T-helper 1 cell treated with Interleukin-12 subunit alpha and Interleukin-12 subunit beta and Interleukin-4 antibody, amounts not matched to agents 30 ng/mL and 1 ng/mL, for 36 hours (primary cell): ENCODE results near the gene SCN4B. TPM values are rescaled to one million over a fixed set of nuclear protein-coding genes. Genes with fewer than 3 reads are reported as not detected.
"Not testable (repeated sequence)": the region's sequence is repeated elsewhere in the genome, so short reads cannot be mapped to it uniquely, and the experiment has no call there.

Experiments
- intact Hi-C: fragments of 100-400 bp; cut with micrococcal nuclease; formaldehyde crosslinking; loops from one replicate; pipeline ENCODE4 v1.15.1; 2024
- total RNA-seq: library from RNA; stranded (reverse); gene quantifications from 2 replicates; pipeline ENCODE4 v1.2.3, GENCODE V29; 2022

SCN4B gene, protein sequence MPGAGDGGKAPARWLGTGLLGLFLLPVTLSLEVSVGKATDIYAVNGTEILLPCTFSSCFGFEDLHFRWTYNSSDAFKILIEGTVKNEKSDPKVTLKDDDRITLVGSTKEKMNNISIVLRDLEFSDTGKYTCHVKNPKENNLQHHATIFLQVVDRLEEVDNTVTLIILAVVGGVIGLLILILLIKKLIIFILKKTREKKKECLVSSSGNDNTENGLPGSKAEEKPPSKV
- 0.17 and 0.29 TPM in 2 replicates for total RNA-seq

DNA sequence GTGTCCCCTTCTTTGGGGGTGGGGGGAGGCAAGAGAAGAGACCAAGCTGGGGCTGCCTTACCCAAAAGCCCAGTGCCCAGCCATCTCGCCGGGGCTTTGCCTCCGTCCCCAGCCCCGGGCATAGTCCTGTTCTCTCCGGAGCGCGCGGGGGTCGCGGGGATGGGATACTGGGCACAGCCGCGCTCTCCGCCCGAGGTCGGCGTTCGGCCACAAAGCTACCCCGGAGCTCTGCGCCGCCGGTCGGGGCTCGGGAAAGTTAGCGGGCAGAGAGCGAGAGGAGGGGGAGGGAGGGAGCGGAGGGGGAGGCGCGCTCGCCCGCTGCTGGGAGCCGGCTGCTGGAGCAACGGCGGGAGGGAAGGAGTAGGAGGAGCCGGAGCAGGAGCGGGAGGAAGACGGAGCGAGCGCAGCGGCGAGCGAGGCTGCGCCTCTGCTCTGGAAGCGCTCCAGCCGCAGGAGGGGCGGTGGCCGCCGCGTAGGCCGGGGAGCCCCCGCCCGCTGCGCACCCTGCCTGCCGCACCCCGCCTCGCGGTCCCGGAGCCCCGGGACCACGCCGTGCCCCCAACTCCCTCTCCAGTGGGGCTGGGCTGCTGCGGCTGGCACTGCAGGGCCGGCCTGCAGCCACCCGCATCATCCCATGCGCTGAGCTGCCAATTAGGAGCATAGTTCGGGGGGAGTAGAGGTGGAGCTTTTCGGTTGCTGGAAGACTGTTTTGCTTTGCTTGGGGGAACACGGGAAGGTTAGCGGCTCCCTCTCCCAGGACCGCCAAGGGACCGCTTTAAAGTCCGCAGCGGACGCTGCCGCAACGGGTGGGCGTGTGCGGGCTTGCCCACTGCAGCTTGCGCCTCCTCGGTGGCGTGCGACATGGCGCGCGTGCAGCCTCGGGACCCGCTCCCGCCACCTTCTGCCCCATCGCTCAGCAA is at the start of gene SCN4B:
SCN4B (minus strand) TSS at position 272 of the 920 bp plus-strand sequence; CDS start at position 122, 150 bp downstream.
- intact Hi-C loops, result no loop called here

DNA sequence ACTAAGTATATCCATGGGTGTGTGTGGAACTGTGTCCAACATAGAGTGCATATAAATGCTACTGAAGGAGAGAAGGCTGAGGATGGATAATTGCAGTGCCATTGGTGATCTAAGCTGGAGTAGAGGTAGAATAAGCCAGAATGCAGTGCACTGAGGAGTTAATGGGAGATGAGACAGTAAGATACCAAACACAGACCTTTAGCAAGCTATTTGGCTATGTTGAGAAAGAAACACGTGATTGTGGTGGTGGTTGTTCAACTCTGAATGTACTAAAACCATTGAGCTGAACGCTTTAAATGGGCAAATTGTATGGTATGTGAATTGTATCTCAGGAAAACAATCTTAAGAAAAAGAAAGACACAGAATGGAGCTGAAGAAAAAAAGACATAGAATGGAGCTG is 49.3 kb upstream of the SCN4B start:
- intact Hi-C loops, result loop anchor here (1.0 to 5.0 kb wide), 5 partner anchors 15 to 240 kb away; partner anchors contain the start of gene MPZL3

DNA sequence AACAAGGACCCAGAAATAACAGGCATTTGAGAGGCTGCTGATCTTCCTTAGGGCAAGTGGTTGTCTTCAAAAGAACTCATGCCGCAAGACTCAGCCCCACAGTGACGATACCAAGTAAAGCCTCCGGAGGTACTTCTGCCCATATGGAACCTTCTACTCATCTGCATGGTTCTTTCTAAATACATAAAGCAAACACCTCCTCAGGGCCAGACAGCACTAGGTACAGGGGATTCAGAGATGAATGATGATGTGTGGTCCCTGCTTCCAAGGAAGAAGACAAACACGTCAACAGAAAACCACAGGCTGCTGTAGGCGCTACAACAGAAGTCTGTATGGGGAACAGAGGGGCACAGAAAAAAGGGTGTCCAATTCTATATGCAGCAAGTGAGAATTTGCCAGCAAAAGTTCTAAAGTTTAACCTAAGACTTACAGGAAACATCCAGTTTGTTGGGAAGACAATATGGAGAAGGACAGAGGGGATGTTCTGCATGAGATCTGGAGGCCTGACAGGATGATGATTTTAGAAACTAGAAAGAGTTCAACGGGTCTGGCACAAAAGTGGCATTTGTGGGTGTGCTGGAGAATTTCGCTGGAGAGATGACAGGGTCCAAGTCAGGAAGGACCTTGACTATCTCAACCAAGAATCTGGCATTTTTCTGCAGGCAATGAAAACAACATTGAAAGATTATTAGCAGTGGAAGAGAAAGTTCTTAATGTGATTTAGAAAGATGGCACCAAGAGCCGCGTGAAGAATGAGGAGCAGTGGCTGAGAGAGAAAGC is 48.5 kb upstream of the SCN4B start:
- intact Hi-C loops, result loop anchor here (5.0 kb wide), 1 partner anchor 241 kb away; no protein-coding TSS in a partner anchor

DNA sequence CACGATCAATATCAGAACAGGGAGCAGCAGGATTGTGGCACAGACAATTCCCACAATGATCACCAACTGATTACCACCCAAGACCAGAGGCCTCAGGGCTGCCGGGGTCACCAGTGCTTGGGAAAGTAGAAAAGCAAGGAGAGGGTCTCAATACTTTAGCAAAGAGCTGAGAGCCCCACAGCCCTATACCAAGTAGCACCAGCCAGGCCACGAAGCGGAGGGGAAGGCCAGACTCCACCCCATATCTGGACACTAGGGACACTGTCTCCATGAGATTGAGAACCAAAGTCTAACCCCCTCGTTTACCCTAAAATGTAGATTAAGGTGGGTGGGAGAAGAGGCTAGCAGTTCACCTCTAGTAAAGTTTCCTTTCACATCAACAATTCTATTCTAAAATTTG is 47.9 kb upstream of the SCN4B start:
- intact Hi-C loops, result loop anchor here (5.0 kb wide), 1 partner anchor 242 kb away; no protein-coding TSS in a partner anchor

DNA sequence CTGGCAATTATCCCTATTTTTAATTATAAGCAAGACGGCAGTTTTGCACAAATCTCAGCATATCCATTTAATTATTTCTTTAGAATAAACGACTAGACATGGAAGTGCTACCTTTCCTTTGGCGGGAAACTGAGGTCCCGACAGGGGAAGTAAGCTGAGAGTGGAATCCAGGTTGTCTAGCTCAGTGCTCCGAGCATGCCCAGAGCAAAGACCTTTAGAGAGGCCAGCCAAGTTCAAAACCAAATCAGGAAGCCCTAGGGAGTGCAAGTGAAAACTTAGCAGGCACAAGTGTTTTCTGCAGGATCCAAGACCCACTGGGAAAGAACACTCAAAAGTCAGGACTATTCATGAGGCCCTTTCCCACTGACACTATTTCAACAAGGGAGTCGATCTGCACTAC is 46.5 kb upstream of the SCN4B start:
- intact Hi-C loops, result loop anchor here (2.0 kb wide), 2 partner anchors 146 to 368 kb away; partner anchors contain the start of gene CD3G

DNA sequence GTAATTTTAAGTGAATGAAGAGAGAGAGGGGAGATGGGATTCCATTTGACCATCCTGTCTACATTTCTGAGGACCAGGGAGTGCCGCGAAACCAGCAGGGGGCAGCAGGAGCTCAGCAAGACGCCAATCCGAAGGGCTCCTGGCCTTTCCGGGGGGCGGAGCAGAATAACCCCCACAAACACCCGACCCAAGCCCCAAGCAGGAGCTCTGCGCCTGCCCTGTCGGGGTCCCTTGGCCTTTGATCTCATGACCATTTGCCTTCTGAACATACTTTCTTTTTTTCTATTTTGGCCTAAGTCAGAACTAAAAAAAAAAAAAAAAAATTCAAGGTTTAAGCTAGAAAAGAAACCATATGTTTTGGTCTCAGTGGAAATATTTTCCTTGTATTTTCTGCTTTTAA is 45.7 kb upstream of the SCN4B start:
- intact Hi-C loops, result loop anchor here (1.0 to 2.0 kb wide), 7 partner anchors 53 to 368 kb away; partner anchors contain the start of gene CD3G

DNA sequence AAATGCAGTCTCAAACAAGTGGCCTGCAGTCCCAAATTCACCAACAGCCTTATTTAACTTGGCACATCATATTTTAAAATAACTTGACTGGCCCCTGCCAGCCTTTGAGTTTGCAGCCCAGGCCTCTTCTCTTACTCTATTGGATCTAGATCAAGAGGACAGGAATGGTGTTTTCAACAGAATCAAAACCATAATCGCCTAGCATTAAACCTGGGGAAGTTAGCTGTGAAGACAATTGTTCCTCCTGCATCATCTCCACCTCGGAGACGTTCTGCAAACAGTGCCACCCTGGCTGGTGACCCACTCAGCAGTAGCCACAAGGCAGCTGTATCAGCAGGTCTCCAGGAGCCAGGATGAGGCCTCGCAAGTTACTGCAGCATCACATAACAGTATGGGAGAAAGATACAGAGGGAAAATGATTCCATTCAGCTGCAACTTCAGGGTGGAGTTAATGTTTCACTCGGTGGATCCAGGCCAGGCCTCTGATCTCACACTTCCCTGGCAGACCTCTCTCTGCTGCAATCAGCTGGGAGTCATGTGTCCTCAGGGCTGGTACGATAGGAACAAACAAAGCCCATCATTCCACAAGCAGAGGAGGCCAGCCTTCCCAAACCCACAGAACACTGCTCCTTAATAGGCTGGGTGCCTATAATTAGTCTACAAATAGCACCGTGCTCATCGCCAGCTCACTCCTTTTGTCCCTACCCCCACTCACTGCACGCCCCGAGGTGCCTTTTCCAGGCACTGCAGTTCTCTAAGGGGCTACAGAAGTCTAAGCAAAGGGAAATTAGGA is 42.4 kb upstream of the SCN4B start:
- intact Hi-C loops, result no loop called here

DNA sequence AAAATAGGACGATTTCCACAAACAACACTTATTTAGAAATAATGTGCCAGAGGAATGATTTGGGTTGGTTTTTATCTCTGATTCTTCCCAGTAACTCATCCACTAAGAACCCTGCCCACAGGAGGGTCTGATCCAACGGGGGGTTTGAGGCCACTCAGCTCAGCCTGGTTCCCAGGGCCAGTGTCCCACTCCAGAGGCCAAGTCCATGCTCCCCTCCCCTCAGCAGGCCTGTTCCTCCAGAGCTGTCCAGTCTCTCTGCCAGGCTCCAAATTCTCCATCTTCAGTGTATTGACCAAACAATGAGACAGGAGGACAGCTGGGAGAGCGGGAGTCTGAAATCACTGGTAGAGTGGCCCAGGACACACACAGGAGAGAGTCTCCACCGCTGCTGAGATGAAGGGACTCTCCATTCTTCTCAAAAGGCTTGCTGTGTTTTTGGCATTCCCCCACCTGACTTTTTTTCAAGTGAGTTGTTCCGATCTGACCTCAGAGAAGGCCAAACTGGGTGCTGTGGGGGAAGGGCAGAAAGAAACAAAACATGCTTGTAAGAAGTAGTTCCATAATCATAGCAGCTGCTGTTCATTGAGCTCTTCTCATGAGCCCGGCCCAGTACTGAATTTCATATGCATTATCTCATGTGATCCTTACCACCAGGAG is 41.4 kb upstream of the SCN4B start:
- intact Hi-C loops, result no loop called here

DNA sequence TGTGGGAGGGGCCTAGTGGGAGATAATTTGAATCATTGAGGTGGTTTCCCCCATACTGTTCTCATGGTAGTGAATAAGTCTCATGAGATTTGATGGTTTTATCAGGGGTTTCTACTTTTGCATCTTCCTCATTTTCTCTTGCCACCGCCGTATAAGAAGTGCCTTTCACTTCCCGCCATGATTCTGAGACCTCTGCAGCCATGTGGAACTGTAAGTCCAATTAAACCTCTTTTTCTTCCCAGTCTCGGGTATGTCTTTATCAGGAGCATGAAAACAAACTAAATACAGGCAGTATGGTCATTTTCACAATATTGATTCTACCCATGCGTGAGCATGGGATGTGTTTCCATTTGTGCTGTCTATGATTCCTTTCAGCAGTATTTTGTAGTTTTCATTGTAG is 40.2 kb upstream of the SCN4B start:
- intact Hi-C loops, result not testable (repeated sequence)

DNA sequence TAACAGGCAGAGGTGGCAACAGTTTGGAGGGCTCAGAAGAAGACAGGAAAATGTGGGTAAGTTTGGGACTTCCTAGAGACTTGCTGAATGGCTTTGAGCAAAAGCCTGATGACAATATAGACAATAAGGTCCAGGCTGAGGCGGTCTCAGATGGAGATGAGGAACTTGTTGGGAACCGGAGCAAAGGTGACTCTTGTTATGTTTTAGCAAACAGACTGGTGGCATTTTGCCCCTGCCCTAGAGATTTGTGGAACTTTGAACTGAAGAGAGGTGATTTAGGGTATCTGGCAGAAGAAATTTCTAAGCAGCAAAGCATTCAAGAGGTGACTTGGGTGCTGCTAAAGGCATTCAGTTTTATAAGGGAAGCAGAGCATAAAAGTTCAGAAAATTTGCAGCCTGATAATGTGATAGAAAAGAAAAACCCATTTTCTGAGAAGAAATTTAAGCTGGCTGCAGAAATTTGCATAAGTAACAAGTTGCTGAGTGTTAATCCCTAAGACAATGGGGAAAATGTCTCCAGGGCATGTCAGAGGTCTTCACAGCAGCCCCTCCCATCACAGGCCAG is 38.4 kb upstream of the SCN4B start:
- intact Hi-C loops, result not testable (repeated sequence)

DNA sequence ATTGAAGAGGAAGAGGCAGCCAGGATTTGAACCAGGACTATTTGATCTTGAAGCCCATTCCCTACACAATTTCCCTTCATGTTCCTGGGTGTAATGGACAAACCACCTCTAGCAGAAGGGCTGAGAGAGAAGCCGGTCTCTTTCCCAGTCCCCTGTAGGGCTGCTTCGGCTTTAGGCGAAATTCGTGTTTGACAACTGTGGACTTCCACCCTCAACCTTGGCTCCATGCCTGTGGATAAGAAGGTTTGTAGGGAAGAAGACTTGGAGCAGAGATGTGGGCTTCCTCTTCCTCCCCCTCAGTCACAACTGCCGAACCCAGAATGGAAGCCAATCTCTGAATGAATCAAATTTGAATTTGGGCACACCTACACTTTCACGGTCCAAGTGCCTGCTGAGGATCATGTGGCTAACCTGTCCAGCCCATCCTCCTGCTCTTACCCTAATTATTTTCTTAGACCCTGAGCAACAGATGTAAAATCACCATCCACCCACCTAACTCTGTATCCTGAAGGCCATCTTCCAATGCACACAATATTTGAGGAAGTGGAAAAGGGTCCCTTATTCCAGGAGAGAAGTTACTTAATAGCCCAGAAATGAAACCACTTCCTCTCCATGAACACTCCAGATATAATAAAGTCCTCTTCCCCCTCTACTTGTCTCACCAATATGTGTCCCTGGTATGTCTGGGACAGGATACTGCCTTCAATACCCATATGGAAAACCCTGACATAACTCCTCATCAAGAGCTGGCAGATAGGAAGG is 33.9 kb upstream of the SCN4B start:
- intact Hi-C loops, result no loop called here

DNA sequence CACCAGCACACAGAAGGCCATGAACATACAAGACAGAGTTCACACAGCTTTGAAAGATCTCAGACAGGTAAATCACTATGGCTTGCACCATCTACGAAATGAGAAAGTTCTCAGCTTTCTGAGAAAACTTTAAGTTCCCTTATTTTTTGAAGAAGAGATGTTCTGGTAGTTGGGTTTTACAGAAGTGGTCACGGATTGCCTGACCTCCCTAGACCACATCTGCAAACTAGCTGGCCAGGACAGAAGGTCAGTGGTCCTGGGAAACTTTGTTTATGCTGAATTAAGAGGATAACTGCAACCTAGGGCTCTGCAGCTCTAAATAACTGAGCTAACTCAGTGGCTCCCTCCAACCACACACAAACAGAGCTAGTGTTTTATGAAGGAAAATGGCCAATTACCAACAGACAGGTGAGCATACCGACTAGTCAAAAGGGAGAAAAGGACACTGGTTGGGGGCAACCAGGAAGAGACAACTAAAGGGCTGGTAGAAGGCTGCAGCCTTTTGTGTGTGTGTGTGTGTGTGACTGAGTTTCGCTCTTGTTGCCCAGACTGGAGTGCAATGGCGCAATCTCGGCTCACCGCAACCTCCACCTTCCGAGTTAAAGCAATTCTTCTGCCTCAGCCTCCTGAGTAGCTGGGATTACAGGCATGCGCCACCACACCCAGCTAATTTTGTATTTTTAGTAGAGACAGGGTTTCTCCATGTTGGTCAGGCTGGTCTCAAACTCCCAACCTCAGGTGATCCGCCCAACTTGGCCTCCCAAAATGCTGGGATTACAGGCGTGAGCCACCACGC is 32.4 kb upstream of the SCN4B start:
- intact Hi-C loops, result no loop called here

DNA sequence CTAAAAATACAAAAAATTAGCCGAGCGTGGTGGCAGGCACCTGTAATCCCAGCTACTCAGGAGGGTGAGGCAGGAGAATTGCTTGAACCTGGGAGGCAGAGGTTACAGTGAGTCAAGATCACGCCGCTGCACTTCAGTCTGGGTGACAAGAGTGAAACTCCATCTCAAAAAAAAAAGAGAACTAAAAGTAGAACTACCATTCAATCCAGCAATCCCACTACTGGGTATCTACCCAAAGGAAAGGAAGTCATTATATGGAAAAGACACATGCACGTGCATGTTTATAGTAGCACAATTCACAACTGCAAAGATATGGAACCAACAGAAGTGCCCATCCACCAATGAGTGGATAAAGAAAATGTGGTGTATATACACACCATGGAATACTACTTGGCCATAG is 31.1 kb upstream of the SCN4B start:
- intact Hi-C loops, result not testable (repeated sequence)

DNA sequence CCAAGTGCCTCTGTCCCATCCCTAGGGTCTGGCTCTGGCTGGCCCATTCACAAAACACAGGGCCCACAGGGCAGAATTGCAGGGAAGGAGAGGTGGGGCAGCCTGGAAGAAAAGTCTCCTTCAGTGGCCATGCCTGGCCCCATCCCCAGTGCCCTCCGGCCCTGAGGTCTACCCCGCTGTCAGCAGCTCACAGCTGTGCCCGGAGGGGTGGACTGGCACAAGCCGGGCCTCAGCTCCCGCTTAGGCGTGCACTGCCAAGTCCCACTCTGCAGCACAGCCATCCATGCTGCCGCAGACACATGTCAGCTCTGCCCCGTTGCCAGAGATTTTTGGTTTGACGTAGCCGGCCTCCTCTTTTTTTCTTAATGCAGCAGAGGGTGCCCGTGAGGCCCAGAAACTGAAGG is 27.7 kb upstream of the SCN4B start:
- intact Hi-C loops, result no loop called here

DNA sequence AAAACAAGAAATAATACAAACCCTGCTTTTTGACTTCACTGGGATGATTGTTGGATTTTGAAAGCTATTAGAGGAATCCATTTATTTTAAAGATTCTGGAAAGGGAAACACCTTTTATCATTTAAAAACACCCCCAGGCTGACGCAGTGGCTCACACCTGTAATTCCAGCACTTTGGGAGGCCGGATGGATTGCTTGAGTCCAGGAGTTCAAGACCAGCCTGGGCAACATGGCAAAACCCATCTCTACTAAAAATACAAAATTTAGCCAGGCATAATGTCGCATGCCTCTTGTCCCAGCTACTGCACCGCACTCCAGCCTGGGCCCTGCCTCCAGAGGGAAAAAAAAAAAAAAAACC is 24.1 kb upstream of the SCN4B start:
- intact Hi-C loops, result no loop called here

DNA sequence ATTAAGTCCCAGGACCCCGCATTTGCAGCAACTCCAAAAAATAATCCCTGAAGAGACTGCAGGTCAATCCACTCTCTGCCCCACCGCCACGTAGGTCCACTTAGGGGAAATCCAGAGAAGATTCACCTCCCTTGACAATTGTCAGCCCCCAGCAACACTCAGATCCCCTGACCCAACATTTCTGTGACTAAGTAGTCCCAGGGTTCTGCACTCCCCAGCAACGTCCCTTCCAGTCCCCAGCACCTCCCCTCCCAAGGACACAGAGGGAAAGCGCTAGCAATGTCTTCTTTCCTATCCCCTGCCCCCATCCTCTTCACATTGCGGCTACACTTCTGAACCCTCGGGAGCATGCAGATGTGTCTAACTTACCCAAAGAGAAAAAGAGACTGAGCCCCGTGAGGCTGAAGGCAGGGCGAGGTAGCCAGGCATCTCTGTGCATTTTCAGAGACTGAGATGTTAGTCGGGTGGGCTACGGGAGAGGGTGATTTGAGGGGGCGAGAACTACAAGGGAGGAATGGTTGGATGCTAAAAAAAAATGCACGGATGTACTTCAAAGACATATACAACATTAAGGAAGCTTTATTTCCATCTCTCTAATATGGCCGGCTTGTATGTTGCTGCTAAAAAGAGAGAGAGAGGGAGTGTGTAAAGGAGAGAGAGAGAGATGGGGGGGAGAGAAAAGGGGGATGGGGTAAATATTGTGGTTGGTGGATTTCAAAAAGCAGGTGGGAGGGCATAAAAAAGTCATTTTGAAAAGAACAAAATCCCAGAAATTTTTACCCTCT is 23.6 kb upstream of the SCN4B start, which contains the start of gene SCN2B:
SCN2B (minus strand) TSS at position 647 of the 785 bp plus-strand sequence; CDS start at position 439, 208 bp downstream.
- intact Hi-C loops, result no loop called here
